ENCODE results near the gene SP3.
A peak's percentile ranks its signal among the peaks of the same experiment; 100 is the strongest.

SP3 gene

GRCh38 chr2:173964565-173965371, 405 bp downstream of the SP3 start:
- DNase-seq = peak; percentile 85 to 87

GRCh38 chr2:173963817-173964564, 1.2 kb downstream of the SP3 start:
- DNase-seq = peak; percentile 90 to 93

- peak; percentile 49 to 55 for DNase-seq
Measured at GRCh38 chr2:173963323-173963816, 1.8 kb downstream of the SP3 start.

- no peak for DNase-seq
Measured at GRCh38 chr2:173962583-173963110, 2.5 kb downstream of the SP3 start.

- DNase-seq = no peak
Measured at GRCh38 chr2:173962031-173962430, 3.1 kb downstream of the SP3 start.

- no peak for DNase-seq
Measured at GRCh38 chr2:173961346-173961705, 3.8 kb downstream of the SP3 start.

GRCh38 chr2:173959909-173960308, 5.3 kb downstream of the SP3 start:
- DNase-seq = no peak

GRCh38 chr2:173959358-173959884, 5.8 kb downstream of the SP3 start:
- DNase-seq = no peak

GRCh38 chr2:173958198-173958846, 6.9 kb downstream of the SP3 start:
- no peak for DNase-seq

- DNase-seq = no peak
Measured at GRCh38 chr2:173957517-173957916, 7.7 kb downstream of the SP3 start.

GRCh38 chr2:173956454-173956853, 8.7 kb downstream of the SP3 start:
- DNase-seq = no peak

- no peak for DNase-seq
Measured at GRCh38 chr2:173955867-173956266, 9.3 kb downstream of the SP3 start.

- DNase-seq = no peak
Measured at GRCh38 chr2:173955004-173955403, 10.2 kb downstream of the SP3 start.

GRCh38 chr2:173953047-173953424, 12.1 kb downstream of the SP3 start:
- DNase-seq = no peak

- no peak for DNase-seq
Measured at GRCh38 chr2:173952267-173953046, 12.7 kb downstream of the SP3 start.

GRCh38 chr2:173948842-173949241, 16.3 kb downstream of the SP3 start:
- no peak for DNase-seq

GRCh38 chr2:173948198-173948597, 17.0 kb downstream of the SP3 start:
- DNase-seq = no peak

GRCh38 chr2:173947131-173947530, 18.0 kb downstream of the SP3 start:
- no peak for DNase-seq

GRCh38 chr2:173943738-173944137, 21.4 kb downstream of the SP3 start:
- no peak for DNase-seq

GRCh38 chr2:173942861-173943523, 22.2 kb downstream of the SP3 start:
- DNase-seq = no peak

- no peak for DNase-seq
Measured at GRCh38 chr2:173941567-173941966, 23.6 kb downstream of the SP3 start.

Measured in activated CD4-positive, alpha-beta T cell treated with anti-CD3 and anti-CD28 coated beads, Interleukin-2, amount 50 U/mL, for 4 hours (primary cell).